KMS-11 (cell line): ENCODE measurements around the gene ALOX5AP.

ENCODE experiments used
- H2AFZ ChIP-seq: fragments of 200-600 bp; sonication (generic); 2 replicates; pipeline ENCODE4 v1.6.1; 2016; ENCODE audit warnings: antibody characterized with exemption, mixed run types, low read depth
- H3K27ac ChIP-seq: fragments of 200-600 bp; sonication (generic); 2 replicates; pipeline ENCODE4 v1.6.1; 2016; ENCODE audit warnings: mild to moderate bottlenecking, mixed run types
- H3K27me3 ChIP-seq: fragments of 200-600 bp; sonication (generic); 2 replicates; pipeline ENCODE4 v1.6.1; 2017; ENCODE audit warnings: mild to moderate bottlenecking, low read depth, mixed run types, moderate library complexity; ENCODE audit not compliant: insufficient read depth
- H3K36me3 ChIP-seq: fragments of 200-600 bp; sonication (generic); 2 replicates; pipeline ENCODE4 v1.6.1; 2017; ENCODE audit warnings: mild to moderate bottlenecking, mixed run types; ENCODE audit not compliant: insufficient read depth
- H3K4me1 ChIP-seq: fragments of 200-600 bp; sonication (generic); 2 replicates; pipeline ENCODE4 v1.6.1; 2016; ENCODE audit warnings: mild to moderate bottlenecking, low read depth, mixed run types; ENCODE audit not compliant: poor library complexity, severe bottlenecking
- H3K4me2 ChIP-seq: fragments of 200-600 bp; sonication (generic); 2 replicates; pipeline ENCODE4 v1.7.0; 2016; ENCODE audit warnings: mild to moderate bottlenecking, mixed run types
- H3K4me3 ChIP-seq: fragments of 200-600 bp; sonication (generic); IDR thresholded peaks from 2 replicates; pipeline ENCODE4 v1.6.1; 2017; ENCODE audit warnings: low read depth, low read length, mixed read lengths; ENCODE audit not compliant: insufficient read depth
- H3K79me2 ChIP-seq: fragments of 200-600 bp; sonication (generic); 2 replicates; pipeline ENCODE4 v1.6.1; 2016; ENCODE audit warnings: low read depth, mixed run types; ENCODE audit not compliant: insufficient read depth
- H3K9ac ChIP-seq: fragments of 200-600 bp; sonication (generic); 2 replicates; pipeline ENCODE4 v1.6.1; 2016; ENCODE audit warnings: mild to moderate bottlenecking, mixed run types
- H4K20me1 ChIP-seq: fragments of 200-600 bp; sonication (generic); 2 replicates; pipeline ENCODE4 v1.6.1; 2016; ENCODE audit warnings: mild to moderate bottlenecking, mixed run types; ENCODE audit not compliant: insufficient read depth
- TF ChIP-seq, protein P1 (sequence below): fragments of 200-600 bp; sonication (generic); conservative IDR thresholded peaks from 2 replicates; pipeline ENCODE4 v1.6.1; 2017; ENCODE audit warnings: low read depth, mild to moderate bottlenecking, antibody characterized with exemption, low read length, moderate library complexity, mixed read lengths

ALOX5AP gene

GRCh38 chr13:30803749-30804148 lies 68.4 kb downstream of the ALOX5AP start:
- H3K27ac ChIP-seq, result no peak overlapping the region
- TF ChIP-seq, protein P1, sequence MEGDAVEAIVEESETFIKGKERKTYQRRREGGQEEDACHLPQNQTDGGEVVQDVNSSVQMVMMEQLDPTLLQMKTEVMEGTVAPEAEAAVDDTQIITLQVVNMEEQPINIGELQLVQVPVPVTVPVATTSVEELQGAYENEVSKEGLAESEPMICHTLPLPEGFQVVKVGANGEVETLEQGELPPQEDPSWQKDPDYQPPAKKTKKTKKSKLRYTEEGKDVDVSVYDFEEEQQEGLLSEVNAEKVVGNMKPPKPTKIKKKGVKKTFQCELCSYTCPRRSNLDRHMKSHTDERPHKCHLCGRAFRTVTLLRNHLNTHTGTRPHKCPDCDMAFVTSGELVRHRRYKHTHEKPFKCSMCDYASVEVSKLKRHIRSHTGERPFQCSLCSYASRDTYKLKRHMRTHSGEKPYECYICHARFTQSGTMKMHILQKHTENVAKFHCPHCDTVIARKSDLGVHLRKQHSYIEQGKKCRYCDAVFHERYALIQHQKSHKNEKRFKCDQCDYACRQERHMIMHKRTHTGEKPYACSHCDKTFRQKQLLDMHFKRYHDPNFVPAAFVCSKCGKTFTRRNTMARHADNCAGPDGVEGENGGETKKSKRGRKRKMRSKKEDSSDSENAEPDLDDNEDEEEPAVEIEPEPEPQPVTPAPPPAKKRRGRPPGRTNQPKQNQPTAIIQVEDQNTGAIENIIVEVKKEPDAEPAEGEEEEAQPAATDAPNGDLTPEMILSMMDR, result no peak
- no peaks in the 10 kb centered on the region for H3K79me2 ChIP-seq
- no peaks in the 10 kb centered on the region for H4K20me1 ChIP-seq
- H3K4me2 ChIP-seq, result no peak overlapping the region
- no peak overlapping the region for H3K9ac ChIP-seq
- H3K36me3 ChIP-seq, result no peaks in the 10 kb centered on the region
- no peak overlapping the region for H2AFZ ChIP-seq
- H3K4me3 ChIP-seq, result no peak overlapping the region
- no peaks in the 10 kb centered on the region for H3K27me3 ChIP-seq
- no peaks in the 10 kb centered on the region for H3K4me1 ChIP-seq

DNA sequence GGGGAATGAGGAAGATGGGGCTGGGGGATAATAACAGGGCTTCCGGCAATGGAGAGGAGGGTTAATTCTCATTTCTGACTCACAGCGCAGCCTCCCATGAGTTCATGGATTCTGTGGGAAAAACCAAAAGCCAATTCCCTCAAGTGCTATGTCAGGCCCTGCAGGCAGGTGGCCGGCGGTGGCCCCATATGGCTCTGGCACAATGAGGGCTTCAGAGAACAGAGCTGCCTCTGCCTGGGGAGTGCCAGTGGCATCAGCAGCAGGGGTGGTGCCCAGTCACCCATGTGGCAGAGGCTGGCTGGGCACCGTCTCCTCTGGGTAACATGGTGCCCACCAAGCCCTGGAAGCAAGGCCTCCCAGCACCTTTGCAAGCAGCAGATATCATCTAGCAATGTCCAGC lies 69.1 kb downstream of the ALOX5AP start:
- Histone ChIP-seq H2AFZ (no peak overlapping the region), H3K9ac (no peak overlapping the region), H3K36me3 (no peaks in the 10 kb centered on the region), H3K4me3 (no peak overlapping the region), H3K4me1 (no peaks in the 10 kb centered on the region), H3K27me3 (no peaks in the 10 kb centered on the region), H3K79me2 (no peaks in the 10 kb centered on the region), H3K4me2 (no peak overlapping the region), H3K27ac (no peak overlapping the region), H4K20me1 (no peaks in the 10 kb centered on the region)
- TF ChIP-seq, protein P1, result no peak

GRCh38 chr13:30805132-30805537 lies 69.8 kb downstream of the ALOX5AP start:
- H3K79me2 ChIP-seq, result no peaks in the 10 kb centered on the region
- TF ChIP-seq, protein P1, result no peak

DNA sequence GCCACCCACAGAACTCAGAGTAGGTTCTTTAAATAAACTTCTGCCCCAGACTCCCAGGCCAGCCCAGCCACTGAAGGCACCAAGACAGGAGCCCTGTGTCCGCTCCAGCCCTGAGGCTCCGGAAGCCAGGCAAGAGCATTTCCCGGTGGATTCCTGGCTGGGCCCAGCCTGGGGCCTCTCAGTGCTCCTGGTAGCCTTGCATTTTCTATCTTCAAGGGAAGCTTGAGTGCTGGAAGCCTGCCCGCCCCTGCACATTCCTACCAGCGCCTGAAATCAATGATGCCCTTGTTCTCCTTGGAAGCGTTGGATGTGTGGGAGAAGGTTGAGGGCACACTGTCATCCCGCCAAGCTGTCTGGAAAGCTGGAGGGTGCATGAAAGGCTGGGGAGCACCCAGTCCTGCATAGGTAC lies 70.3 kb downstream of the ALOX5AP start:
- no peaks in the 10 kb centered on the region for H3K4me1 ChIP-seq
- H3K4me2 ChIP-seq, result no peak overlapping the region
- no peak overlapping the region for H3K27ac ChIP-seq
- no peaks in the 10 kb centered on the region for H3K79me2 ChIP-seq
- H3K9ac ChIP-seq, result no peak overlapping the region
- no peak overlapping the region for H2AFZ ChIP-seq
- H3K27me3 ChIP-seq, result no peaks in the 10 kb centered on the region
- TF ChIP-seq, protein P1, result no peak
- no peak overlapping the region for H3K4me3 ChIP-seq
- H4K20me1 ChIP-seq, result no peaks in the 10 kb centered on the region
- no peaks in the 10 kb centered on the region for H3K36me3 ChIP-seq

More at GRCh38 chr13:30805132-30805537, 69.8 kb downstream of the ALOX5AP start:
- H3K4me1 ChIP-seq, result no peaks in the 10 kb centered on the region
- no peak overlapping the region for H3K9ac ChIP-seq
- no peak overlapping the region for H3K27ac ChIP-seq
- no peaks in the 10 kb centered on the region for H3K36me3 ChIP-seq
- H3K4me2 ChIP-seq, result no peak overlapping the region
- no peaks in the 10 kb centered on the region for H4K20me1 ChIP-seq
- no peak overlapping the region for H3K4me3 ChIP-seq
- H3K27me3 ChIP-seq, result no peaks in the 10 kb centered on the region
- no peak overlapping the region for H2AFZ ChIP-seq

- Histone ChIP-seq H3K36me3 (no peaks in the 10 kb centered on the region), H4K20me1 (no peaks in the 10 kb centered on the region), H3K4me2 (no peak overlapping the region), H3K4me1 (no peaks in the 10 kb centered on the region), H3K27ac (no peak overlapping the region), H2AFZ (no peak overlapping the region), H3K4me3 (no peak overlapping the region), H3K79me2 (no peaks in the 10 kb centered on the region), H3K27me3 (no peaks in the 10 kb centered on the region), H3K9ac (no peak overlapping the region)
- TF ChIP-seq, protein P1, result no peak
Measured at GRCh38 chr13:30806784-30807183, 71.4 kb downstream of the ALOX5AP start.
